ENCODE measurements around the gene OR1I1. TPM values are rescaled to one million over a fixed set of nuclear protein-coding genes. Genes with fewer than 3 reads are reported as not detected.
A peak's percentile ranks its signal among the peaks of the same experiment; 100 is the strongest.

OR1I1 gene
- total and polyA plus RNA-seq, 2 experiments from 2014 or later, result not detected

- no peak for TF ChIP-seq CTCF (IDR thresholded peaks at IDR 0.05; ENCODE audit: low read depth, low read length)
- H3K27me3 ChIP-seq, result no peaks in the 10 kb centered on the region
- H3K9me3 ChIP-seq (ENCODE audit: low read depth), result no peaks in the 10 kb centered on the region
- no peaks in the 10 kb centered on the region for H3K4me1 ChIP-seq (ENCODE audit: low read depth)
- H3K36me3 ChIP-seq, result peaks cover 74% of the 10 kb centered on the region
- peak in 1 of 2 donors; percentile 89 for DNase-seq (ENCODE audit: low read depth in 1 of 2, low spot score in 1 of 2)
- H3K4me3 ChIP-seq, result no peak overlapping the region
- H3K27ac ChIP-seq, result peak overlapping the region; percentile 48
These were observed 33.1 kb downstream of the OR1I1 start for GRCh38 chr19:15115080-15115479.

DNA sequence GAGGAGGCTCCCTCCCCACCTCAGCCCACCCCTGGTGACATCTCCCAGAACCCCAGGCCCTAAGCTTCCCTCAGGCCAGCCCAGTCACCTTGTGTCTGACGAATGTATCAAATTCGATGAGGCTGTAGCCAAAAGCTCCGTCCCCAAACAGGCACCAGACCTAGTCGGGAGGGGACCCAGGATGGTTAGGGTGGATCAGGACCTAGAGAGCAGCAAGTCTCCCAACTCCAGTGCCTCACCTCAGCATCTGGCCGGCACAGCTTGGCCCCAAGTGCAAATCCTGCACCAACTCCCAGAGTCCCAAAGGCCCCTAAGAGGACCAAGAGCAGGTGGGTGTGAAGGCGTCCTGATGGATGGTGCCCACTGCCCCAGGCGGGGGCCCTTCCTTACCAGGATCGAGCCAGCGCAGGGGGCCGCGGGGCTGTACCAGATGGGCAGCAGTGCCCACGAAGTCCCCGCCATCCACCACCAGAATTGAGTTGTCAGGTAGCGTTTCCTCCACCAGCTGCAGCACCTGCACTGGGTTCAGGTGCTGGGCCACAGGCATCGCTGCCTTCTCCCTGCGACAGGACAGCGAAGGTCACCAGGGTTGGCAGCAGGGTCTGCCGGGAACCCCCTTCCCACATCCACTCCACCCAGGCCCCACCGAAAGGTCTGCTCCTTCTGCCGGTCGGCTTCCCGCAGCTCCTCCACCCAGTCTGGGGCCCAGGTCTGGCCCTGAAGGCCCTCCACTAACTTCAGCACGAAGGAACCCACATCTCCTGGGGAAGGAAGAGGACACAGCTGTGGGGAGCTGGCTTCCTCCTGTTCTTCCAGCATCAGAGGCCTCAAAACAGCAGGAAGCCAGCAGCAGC, 34.0 kb downstream of the OR1I1 start:
- Histone ChIP-seq H3K27me3 (no peaks in the 10 kb centered on the region), H3K9me3 (ENCODE audit: low read depth) (no peaks in the 10 kb centered on the region), H3K4me3 (no peak overlapping the region), H3K36me3 (peaks cover 71% of the 10 kb centered on the region), H3K27ac (peak overlapping the region; percentile 48), H3K4me1 (ENCODE audit: low read depth) (no peaks in the 10 kb centered on the region)
- DNase-seq (ENCODE audit: low read depth in 1 of 2, low spot score in 1 of 2), result no peak
- no peak for TF ChIP-seq CTCF (IDR thresholded peaks at IDR 0.05; ENCODE audit: low read depth, low read length)

GRCh38 chr19:15116856-15117255, 34.8 kb downstream of the OR1I1 start:
- Histone ChIP-seq H3K27me3 (no peaks in the 10 kb centered on the region), H3K4me3 (no peak overlapping the region), H3K4me1 (ENCODE audit: low read depth) (no peaks in the 10 kb centered on the region), H3K36me3 (peaks cover 65% of the 10 kb centered on the region), H3K9me3 (ENCODE audit: low read depth) (no peaks in the 10 kb centered on the region), H3K27ac (peak overlapping the region; percentile 6)
- no peak for DNase-seq (ENCODE audit: low read depth in 1 of 2, low spot score in 1 of 2)
- TF ChIP-seq CTCF (IDR thresholded peaks at IDR 0.05; ENCODE audit: low read depth, low read length), result no peak

- Histone ChIP-seq H3K4me1 (ENCODE audit: low read depth) (no peaks in the 10 kb centered on the region), H3K27ac (no peak overlapping the region), H3K36me3 (peaks cover 52% of the 10 kb centered on the region), H3K27me3 (no peaks in the 10 kb centered on the region), H3K4me3 (no peak overlapping the region), H3K9me3 (ENCODE audit: low read depth) (no peaks in the 10 kb centered on the region)
- no peak for TF ChIP-seq CTCF (IDR thresholded peaks at IDR 0.05; ENCODE audit: low read depth, low read length)
- no peak for DNase-seq (ENCODE audit: low read depth in 1 of 2, low spot score in 1 of 2)
These were observed 36.2 kb downstream of the OR1I1 start for GRCh38 chr19:15118248-15118647.

DNA sequence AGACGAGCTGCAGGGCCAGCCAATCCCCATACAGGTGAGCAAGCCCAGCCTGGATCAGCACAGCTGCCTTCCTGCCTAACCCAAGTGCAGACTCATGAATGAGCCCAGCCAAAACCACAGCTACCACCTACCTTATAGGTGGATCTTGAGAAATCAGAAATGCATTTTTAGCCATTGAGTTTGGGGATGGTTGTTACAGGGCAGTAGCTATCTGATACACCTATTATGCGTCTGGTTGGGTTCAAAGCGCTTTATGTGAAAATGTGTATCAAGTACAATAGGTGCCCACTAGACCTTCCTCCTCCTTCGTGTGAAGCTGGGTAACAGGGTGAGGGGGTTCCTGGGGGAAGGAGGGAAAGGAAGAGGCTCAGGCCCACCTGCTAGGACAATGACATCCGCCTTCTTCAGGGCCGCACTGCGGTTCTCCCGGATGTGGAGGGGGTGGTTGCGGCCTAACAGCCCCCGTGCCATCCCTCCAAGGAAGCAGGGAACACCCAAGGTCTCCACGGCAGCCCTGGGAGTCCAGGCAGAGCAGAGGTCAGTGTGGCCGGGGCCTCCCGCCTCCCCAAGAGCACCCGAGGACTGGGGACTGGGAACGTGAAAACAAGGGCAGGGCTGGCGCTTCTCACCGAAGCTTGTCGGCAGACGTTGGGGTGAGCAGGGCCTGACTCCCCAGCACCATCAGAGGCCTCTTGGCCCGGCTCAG, 36.9 kb downstream of the OR1I1 start:
- Histone ChIP-seq H3K4me3 (no peak overlapping the region), H3K27me3 (no peaks in the 10 kb centered on the region), H3K27ac (no peak overlapping the region), H3K4me1 (ENCODE audit: low read depth) (no peaks in the 10 kb centered on the region), H3K9me3 (ENCODE audit: low read depth) (no peaks in the 10 kb centered on the region), H3K36me3 (peaks cover 46% of the 10 kb centered on the region)
- no peak for TF ChIP-seq CTCF (IDR thresholded peaks at IDR 0.05; ENCODE audit: low read depth, low read length)
- DNase-seq (ENCODE audit: low read depth in 1 of 2, low spot score in 1 of 2), result no peak
